DOHH2 (cell line): ENCODE results near the gene PDE1C.

ENCODE experiments used
- H3F3A ChIP-seq: fragments of 200-600 bp; sonication (generic), shearing (Covaris generic); 2 replicates; pipeline ENCODE4 v1.6.0; 2016; ENCODE audit warnings: antibody characterized with exemption, mild to moderate bottlenecking; ENCODE audit not compliant: control insufficient read depth, insufficient read depth
- H3K27ac ChIP-seq: fragments of 200-600 bp; sonication (generic); 2 replicates; pipeline ENCODE4 v1.5.1; 2014; ENCODE audit warnings: low read depth, mild to moderate bottlenecking, low read length, moderate library complexity
- H3K27me3 ChIP-seq: fragments of 200-600 bp; sonication (generic); 2 replicates; pipeline ENCODE4 v1.6.1; 2014; ENCODE audit warnings: mild to moderate bottlenecking, low read length, mixed read lengths; ENCODE audit not compliant: control insufficient read depth
- H3K36me3 ChIP-seq: fragments of 200-600 bp; sonication (generic); 2 replicates; pipeline ENCODE4 v1.6.1; 2014; ENCODE audit warnings: mild to moderate bottlenecking, low read length, moderate library complexity, mixed read lengths; ENCODE audit not compliant: control insufficient read depth
- H3K4me1 ChIP-seq: fragments of 200-600 bp; sonication (generic); 2 replicates; pipeline ENCODE4 v1.6.1; 2014; ENCODE audit warnings: mild to moderate bottlenecking, low read length, mixed read lengths; ENCODE audit not compliant: control insufficient read depth
- H3K4me2 ChIP-seq: fragments of 200-600 bp; sonication (generic); 2 replicates; pipeline ENCODE4 v1.6.0; 2014; ENCODE audit warnings: mild to moderate bottlenecking, low read length, moderate library complexity
- H3K4me3 ChIP-seq: fragments of 200-600 bp; sonication (generic); 2 replicates; pipeline ENCODE4 v1.5.1; 2014; ENCODE audit warnings: mild to moderate bottlenecking, low read length, mixed read lengths
- H3K79me2 ChIP-seq: fragments of 200-600 bp; sonication (generic); 2 replicates; pipeline ENCODE4 v1.6.1; 2014; ENCODE audit warnings: mild to moderate bottlenecking, low read length, mixed read lengths; ENCODE audit not compliant: control insufficient read depth
- H3K9me2 ChIP-seq: fragments of 200-600 bp; sonication (generic); replicated peaks from 2 replicates; pipeline ENCODE4 v1.6.1; 2014; ENCODE audit warnings: mild to moderate bottlenecking, low read length, mixed read lengths; ENCODE audit not compliant: control insufficient read depth
- H3K9me3 ChIP-seq: fragments of 200-600 bp; sonication (generic); 2 replicates; pipeline ENCODE4 v1.6.1; 2014; ENCODE audit warnings: antibody characterized with exemption, low read length, mixed read lengths; ENCODE audit not compliant: control insufficient read depth, insufficient read depth
- H4K20me1 ChIP-seq: fragments of 200-600 bp; sonication (generic); 2 replicates; pipeline ENCODE4 v1.6.0; 2014; ENCODE audit warnings: low read depth, mild to moderate bottlenecking, antibody characterized with exemption, low read length, moderate library complexity; ENCODE audit not compliant: control insufficient read depth, insufficient read depth
- CTCF ChIP-seq: fragments of 200-600 bp; sonication (generic); IDR thresholded peaks from one replicate; pipeline ENCODE4 v1.5.1; 2014; ENCODE audit warnings: antibody characterized with exemption, mild to moderate bottlenecking, low read depth, low read length; ENCODE audit not compliant: poor library complexity, severe bottlenecking
- EZH2phosphoT487 ChIP-seq: fragments of 200-600 bp; sonication (generic); IDR thresholded peaks from 2 replicates; pipeline ENCODE4 v1.6.1; 2017; ENCODE audit warnings: borderline replicate concordance, mild to moderate bottlenecking, antibody characterized with exemption, low read length, moderate library complexity, mixed read lengths

Gene PDE1C

GRCh38 chr7:31778296-31778695 lies 291.9 kb downstream of the PDE1C start:
- Histone ChIP-seq H4K20me1 (no peaks in the 10 kb centered on the region), H3K4me2 (no peak overlapping the region), H3K9me2 (no peaks in the 10 kb centered on the region), H3K36me3 (no peaks in the 10 kb centered on the region), H3K9me3 (no peaks in the 10 kb centered on the region), H3K27me3 (no peaks in the 10 kb centered on the region), H3K79me2 (no peaks in the 10 kb centered on the region), H3F3A (no peaks in the 10 kb centered on the region), H3K4me1 (no peaks in the 10 kb centered on the region), H3K27ac (no peak overlapping the region), H3K4me3 (no peak overlapping the region)
- TF ChIP-seq CTCF (no peak), EZH2phosphoT487 (no peak)

GRCh38 chr7:31776616-31777015 lies 293.6 kb downstream of the PDE1C start:
- H3K27ac ChIP-seq: no peak overlapping the region
- no peaks in the 10 kb centered on the region for H3K79me2 ChIP-seq
- H3K36me3 ChIP-seq: no peaks in the 10 kb centered on the region
- H3F3A ChIP-seq: no peaks in the 10 kb centered on the region
- no peaks in the 10 kb centered on the region for H3K4me1 ChIP-seq
- TF ChIP-seq EZH2phosphoT487 (no peak), CTCF (no peak)
- no peaks in the 10 kb centered on the region for H3K9me2 ChIP-seq
- H3K9me3 ChIP-seq: no peaks in the 10 kb centered on the region
- no peak overlapping the region for H3K4me3 ChIP-seq
- H4K20me1 ChIP-seq: no peaks in the 10 kb centered on the region
- H3K4me2 ChIP-seq: no peak overlapping the region
- H3K27me3 ChIP-seq: no peaks in the 10 kb centered on the region

DNA sequence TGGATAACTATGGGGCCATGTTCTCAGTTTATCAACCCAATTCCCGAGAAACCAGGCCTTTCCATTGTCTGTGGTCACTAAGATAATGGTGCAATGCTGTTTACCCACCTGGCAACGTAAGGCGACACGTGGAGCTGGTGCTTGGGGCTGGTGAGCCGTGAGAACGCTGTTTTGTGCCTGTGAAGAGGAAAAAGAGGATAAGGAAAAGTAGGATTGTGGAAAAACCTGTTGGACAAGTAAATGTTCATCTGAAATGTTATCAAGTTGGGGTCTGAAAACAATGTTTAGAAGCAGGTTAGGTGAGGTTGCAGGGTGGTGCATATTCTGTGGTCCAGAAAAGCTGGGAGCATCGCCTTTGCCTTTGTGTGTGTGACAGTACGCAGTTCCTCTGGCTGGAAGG lies 294.7 kb downstream of the PDE1C start:
- no peak for TF ChIP-seq EZH2phosphoT487
- TF ChIP-seq CTCF: no peak
- Histone ChIP-seq H3K79me2 (no peaks in the 10 kb centered on the region), H3K27me3 (no peaks in the 10 kb centered on the region), H3K9me3 (no peaks in the 10 kb centered on the region), H3K4me2 (no peak overlapping the region), H3K4me1 (no peaks in the 10 kb centered on the region), H4K20me1 (no peaks in the 10 kb centered on the region), H3K4me3 (no peak overlapping the region), H3K36me3 (no peaks in the 10 kb centered on the region), H3K9me2 (no peaks in the 10 kb centered on the region), H3K27ac (no peak overlapping the region), H3F3A (no peaks in the 10 kb centered on the region)

DNA sequence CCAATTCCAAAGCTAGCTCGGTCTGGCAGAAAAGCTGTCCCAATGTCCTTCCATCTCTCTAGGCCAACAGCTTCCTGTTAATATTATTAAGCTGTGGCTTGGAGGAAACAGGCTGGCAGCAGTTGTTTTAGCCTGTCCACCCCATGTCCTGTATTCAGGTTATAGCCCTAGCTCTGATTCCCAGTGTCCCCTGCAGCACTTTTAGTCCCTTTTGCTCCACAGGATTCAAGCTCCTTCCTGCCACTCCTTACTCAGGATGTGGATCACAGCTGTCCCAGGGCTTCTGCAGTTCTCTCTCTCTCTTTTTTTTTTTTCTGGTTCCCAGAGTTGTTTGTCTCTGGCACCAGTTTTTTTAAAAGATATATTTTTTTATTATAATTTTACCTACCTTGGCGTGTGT lies 298.0 kb downstream of the PDE1C start:
- no peaks in the 10 kb centered on the region for H3K9me2 ChIP-seq
- no peaks in the 10 kb centered on the region for H3K9me3 ChIP-seq
- H3K79me2 ChIP-seq: no peaks in the 10 kb centered on the region
- no peaks in the 10 kb centered on the region for H4K20me1 ChIP-seq
- no peak for TF ChIP-seq CTCF
- TF ChIP-seq EZH2phosphoT487: no peak
- no peak overlapping the region for H3K4me2 ChIP-seq
- no peaks in the 10 kb centered on the region for H3F3A ChIP-seq
- H3K4me3 ChIP-seq: no peak overlapping the region
- no peaks in the 10 kb centered on the region for H3K27me3 ChIP-seq
- H3K4me1 ChIP-seq: no peaks in the 10 kb centered on the region
- H3K36me3 ChIP-seq: no peaks in the 10 kb centered on the region
- H3K27ac ChIP-seq: no peak overlapping the region
